Activated CD4-positive, CD25-positive, alpha-beta regulatory T cell (primary cell): Measurements from ENCODE around the gene SKAP1.

Experiments
- DNase-seq, 4 experiments: peaks; one replicate each; lab custom pipeline; 2025; lab: John Stamatoyannopoulos, UW

Gene SKAP1

DNA sequence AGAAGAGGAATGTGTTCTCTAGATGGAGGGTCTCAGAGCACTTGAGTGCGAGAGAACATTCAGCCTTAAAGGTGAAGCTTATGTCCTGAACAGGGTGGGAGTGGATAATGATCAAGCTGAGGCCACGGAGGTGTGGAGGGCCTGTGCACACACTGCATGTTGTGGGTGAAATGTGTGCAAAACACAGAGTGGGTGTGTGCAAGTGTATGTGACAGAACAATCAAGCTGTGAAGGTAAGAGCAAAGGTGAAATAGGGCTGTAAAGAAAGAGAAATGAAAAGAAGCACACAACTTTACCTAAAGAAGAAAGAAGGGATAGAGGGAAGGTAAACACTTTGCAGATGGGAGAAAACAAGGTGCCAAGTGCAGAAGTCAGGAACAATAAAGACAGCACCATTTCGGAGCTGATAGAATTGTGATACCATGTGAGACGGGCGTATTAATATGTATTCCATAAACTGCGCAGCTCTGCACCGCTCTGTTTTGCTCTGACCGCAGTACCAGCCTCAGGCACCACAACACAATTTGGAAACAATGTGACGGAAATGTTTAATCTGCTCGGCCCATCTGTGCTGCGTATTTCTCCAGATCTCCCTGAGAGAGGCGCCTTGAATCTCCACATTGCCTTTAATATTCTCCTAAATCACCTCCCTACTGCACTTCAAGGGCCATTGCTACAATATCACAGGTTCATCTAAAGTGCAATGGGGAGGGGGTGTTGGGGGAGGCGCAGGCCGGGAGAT is 281.8 kb downstream of the SKAP1 start:
- no peak for DNase-seq

DNA sequence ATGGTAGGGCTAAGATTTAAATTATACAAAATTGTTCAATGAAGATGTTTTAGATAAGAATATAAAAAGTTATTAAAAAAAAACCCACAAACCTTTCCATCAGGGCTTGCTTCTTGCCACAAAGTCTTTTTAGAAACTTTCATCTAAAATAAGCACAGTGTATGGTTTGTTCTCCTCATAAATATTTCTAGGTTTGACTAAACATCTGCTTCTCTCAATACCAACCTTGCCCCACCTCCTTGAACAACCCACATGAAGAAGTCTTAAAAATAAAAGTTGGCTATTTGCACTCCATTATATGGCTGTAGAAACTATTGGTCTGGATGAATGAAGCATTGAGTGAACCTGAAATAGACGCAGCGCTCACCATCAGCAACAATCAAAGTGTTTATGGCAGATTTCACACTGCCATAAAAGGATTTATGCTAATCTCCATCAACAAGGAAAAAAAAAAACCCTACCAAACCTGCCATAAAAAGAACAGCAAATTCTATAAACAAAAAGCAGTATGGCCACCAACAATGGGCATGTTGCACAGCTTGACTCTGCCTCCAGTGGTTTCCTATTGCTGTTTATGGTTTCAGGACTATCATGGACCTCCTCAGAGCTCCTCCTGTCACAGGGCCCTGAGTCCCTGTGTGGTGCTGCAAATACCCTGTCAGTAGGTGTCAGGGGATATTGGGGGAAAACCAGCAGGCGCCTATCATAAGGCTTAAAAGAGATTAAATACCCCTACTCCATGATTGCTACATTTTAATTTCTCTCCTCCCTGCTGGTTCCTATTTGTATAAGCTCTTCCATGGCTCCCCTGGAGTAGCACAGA is 284.8 kb downstream of the SKAP1 start:
- DNase-seq: no peak

GRCh38 chr17:48144231-48144630 is 285.8 kb downstream of the SKAP1 start:
- DNase-seq: no peak

- DNase-seq: no peak
Measured at GRCh38 chr17:48143629-48144028, 286.4 kb downstream of the SKAP1 start.

DNA sequence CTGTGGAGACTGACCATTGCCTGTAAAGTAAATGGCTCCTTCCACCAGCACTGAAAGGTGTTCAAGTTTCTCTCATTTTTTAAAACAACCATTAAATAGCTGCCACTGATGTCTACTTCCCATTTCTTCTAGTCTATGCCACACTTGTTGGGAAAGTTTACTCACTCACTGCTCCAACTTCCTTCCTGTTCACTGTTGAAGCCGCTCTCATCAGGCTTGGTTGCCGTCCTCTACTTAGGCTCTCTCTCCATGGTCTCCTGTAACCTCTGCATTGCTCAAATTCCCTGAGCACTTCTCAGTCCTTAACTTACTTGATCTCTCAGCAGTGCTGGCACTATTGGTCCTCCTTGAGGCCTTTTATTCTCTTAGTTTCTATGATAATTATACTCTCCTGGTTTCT is 290.1 kb downstream of the SKAP1 start:
- DNase-seq: no peak

DNA sequence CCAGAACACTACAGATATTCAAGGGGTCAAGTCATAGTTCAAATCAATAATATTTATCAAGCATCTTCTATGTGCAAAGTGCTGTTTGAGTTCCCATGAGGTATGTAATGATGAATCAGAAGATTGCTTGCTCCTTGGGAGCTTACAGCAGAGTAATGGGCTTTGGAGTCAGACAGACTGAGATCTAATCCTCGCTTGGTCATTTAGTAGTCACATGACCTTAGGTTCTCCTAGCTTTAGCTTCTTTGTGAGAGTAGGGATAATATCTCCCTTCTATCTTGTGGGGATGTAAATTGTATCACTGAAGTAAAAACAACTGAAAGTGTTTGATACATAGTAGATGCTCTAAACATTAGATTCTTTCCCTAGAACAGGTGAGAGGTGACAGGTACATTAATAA is 292.4 kb downstream of the SKAP1 start:
- DNase-seq: no peak

- DNase-seq: no peak
Measured at GRCh38 chr17:48134912-48135480, 295.0 kb downstream of the SKAP1 start.

DNA sequence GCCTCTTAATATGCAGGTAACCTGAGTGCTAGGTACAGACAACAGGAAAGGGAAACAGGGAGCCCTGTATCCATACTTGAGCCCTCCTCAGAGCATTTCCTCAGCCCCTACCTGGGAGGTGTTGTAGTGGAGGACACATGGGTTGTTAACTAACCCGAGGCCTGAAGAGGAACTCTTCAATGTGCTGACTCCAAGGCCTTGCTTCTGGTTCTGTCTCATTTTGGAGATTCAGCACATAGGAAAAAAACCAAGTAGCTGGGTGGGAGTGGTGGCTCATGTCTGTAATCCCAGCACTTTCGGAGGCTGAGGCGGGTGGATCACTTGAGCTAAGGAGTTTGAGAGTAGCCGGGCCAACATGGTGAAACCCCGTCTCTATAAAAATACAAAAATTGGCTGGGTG is 297.6 kb downstream of the SKAP1 start:
- DNase-seq: no peak

- DNase-seq: peak in 1 of 4 experiments; percentile 16
Measured at GRCh38 chr17:48131216-48131824, 298.7 kb downstream of the SKAP1 start.

- DNase-seq: no peak
Measured at GRCh38 chr17:48129981-48130380, 300.0 kb downstream of the SKAP1 start.

DNA sequence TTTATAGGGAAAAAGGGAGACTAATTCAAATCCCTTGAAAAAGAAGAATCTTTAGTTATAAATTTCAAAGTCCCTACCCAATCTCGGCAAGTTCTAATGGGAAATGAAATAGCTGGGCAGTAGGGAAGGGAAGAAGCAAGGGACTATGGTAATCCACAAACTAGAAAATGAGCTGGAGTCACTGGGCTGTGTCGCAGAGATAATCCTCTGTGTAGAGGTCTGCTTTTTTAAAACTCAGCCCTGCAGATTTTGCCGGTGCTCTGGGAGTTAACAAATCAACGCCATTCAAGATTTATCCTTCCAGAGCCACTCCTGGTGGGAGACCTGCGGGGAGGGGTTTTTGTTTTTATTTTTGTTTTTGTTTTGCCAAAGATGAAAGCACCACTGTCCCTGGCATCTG is 301.6 kb downstream of the SKAP1 start:
- DNase-seq: no peak

DNA sequence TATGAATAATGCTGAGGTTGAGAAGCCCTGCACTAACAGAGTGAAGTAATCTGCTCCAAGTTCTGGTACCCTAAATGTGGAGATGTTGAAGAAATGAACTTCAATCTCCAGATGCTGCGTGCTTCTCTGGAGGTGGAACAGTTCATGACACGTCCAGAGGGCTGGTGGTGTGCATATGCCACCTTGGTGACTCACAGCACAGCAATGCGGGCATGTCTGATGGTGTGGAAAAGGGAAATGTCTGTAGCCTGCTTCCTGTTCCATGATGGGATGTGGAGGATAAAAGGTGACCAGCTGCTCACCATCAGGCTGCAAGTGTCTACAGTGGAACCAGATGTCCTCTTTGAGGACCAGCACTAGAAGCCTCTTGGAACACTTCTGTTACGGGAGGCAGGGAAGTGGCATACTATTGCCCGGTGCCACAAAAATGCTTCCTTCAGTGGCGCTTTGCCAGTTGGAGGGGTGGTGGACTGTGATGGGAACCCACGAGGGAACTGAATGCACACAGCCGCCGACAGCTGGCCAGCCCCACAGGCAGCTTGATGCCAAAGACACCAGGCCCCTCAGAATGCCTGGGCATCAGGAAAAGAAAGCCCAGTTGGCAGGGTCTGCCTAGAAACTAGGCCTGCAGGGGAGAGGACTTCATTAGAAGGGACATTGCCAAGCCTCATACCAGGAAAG is 302.5 kb downstream of the SKAP1 start:
- DNase-seq: no peak

GRCh38 chr17:48126532-48126850 is 303.5 kb downstream of the SKAP1 start:
- no peak for DNase-seq

- DNase-seq: no peak
Measured at GRCh38 chr17:48125829-48126531, 304.0 kb downstream of the SKAP1 start.

DNA sequence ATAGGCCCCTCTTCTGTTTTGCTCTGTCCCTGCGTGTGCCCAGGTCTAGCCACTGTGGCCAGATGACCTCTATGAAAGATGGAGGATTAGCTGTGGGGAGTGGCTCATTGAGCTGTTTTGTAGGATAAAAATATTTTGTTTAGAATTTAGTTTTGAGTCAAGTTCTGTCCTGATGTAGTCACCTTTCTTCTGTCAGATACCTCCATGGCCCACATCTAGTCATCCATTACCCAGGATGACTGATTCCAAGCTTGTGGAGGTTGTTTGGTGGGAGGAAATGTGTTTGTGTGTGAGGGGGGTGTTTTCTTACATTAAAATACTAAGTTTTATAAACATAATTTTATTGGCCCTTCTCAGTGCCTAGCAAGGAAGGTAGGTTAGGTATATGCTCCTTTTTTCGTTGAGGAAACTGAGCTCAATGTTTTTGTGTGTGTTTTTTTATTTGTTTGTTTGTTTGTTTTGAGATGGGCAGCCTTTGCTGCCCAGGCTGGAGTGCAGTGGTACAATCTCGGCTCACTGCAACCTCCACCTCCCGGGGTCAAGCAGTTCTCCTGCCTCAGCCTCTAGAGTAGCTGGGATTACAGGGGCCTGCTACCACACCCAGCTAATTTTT is 306.1 kb downstream of the SKAP1 start:
- DNase-seq: no peak

GRCh38 chr17:48123111-48123510 is 306.9 kb downstream of the SKAP1 start:
- DNase-seq: no peak

GRCh38 chr17:48122665-48123045 is 307.4 kb downstream of the SKAP1 start:
- DNase-seq: no peak

GRCh38 chr17:48121923-48122664 is 307.9 kb downstream of the SKAP1 start:
- no peak for DNase-seq

GRCh38 chr17:48113201-48113676 is 316.8 kb downstream of the SKAP1 start:
- peak in 2 of 4 experiments; percentile 30 to 33 for DNase-seq

DNA sequence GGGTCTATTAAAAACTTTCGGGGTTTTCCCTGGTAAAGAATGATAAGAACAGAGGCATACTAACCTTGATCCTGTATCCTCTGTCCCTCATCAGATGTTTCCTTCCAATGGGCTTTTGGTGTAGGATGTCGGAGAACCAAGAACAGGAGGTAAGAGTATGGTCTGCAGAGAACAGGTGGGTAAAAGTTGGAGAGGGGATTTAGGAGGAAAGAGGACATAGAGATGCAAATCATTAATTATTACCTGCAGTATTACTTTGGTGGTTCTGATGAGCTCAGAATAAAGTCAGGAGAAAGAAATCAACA is 318.1 kb downstream of the SKAP1 start:
- no peak for DNase-seq
